Endothelial cell of umbilical vein (primary cell): ENCODE measurements around the gene RLN3.

ENCODE experiments used
- FOS ChIP-seq: IDR thresholded peaks from 2 replicates; pipeline ENCODE4 v1.6.1; 2011; ENCODE audit warnings: mild to moderate bottlenecking, low read length, moderate library complexity, borderline replicate concordance; ENCODE audit not compliant: insufficient read depth
- POLR2A ChIP-seq: IDR thresholded peaks from 2 replicates; pipeline ENCODE4 v1.6.1; 2012; ENCODE audit warnings: low read depth, mild to moderate bottlenecking, control low read depth, low read length
- POLR2AphosphoS5 ChIP-seq: IDR thresholded peaks from 2 replicates; pipeline ENCODE4 v1.6.1; 2012; ENCODE audit warnings: low read depth, mild to moderate bottlenecking, control low read depth, low read length, moderate library complexity; ENCODE audit not compliant: insufficient read depth
- TF ChIP-seq, protein P1 (sequence below), 2 donors: IDR thresholded peaks; 1 replicate in 1 of 2; 2 replicates in 1 of 2; pipeline ENCODE4 v1.5.1; 2011; ENCODE audit warnings: low read length in 2 of 2, mild to moderate bottlenecking in 2 of 2, moderate library complexity in 2 of 2, control low read depth in 1 of 2, inconsistent platforms in 1 of 2, low read depth in 1 of 2; ENCODE audit not compliant: insufficient read depth in 1 of 2; ENCODE audit errors: extremely low read depth in 1 of 2

DNA sequence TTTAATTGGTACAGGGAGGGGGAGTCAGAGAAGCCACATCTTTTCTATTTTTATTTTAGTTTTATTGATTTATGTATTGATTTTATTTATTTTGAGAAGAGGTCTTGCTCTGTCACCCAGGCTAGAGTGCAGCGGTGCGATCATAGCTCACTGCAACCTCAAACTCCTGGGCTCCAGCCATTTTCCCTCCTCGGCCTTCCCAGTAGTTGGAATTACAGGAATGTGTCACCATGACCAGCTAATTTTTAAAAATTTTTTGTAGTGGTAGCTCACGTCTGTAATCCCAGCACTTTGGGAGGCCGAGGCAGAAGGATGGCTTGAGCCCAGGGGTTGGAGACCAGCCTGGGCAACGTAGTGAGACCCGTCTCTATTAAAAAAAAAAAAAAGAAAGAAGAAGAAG, 7.8 kb downstream of the RLN3 start:
- TF ChIP-seq FOS, result no peak
- TF ChIP-seq, protein P1, sequence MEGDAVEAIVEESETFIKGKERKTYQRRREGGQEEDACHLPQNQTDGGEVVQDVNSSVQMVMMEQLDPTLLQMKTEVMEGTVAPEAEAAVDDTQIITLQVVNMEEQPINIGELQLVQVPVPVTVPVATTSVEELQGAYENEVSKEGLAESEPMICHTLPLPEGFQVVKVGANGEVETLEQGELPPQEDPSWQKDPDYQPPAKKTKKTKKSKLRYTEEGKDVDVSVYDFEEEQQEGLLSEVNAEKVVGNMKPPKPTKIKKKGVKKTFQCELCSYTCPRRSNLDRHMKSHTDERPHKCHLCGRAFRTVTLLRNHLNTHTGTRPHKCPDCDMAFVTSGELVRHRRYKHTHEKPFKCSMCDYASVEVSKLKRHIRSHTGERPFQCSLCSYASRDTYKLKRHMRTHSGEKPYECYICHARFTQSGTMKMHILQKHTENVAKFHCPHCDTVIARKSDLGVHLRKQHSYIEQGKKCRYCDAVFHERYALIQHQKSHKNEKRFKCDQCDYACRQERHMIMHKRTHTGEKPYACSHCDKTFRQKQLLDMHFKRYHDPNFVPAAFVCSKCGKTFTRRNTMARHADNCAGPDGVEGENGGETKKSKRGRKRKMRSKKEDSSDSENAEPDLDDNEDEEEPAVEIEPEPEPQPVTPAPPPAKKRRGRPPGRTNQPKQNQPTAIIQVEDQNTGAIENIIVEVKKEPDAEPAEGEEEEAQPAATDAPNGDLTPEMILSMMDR (IDR thresholded peaks at IDR 0.05; ENCODE audit: extremely low read depth in 1 of 2, insufficient read depth in 1 of 2, low read depth in 1 of 2, low read length in 2 of 2), result no peak
- no peak for TF ChIP-seq POLR2AphosphoS5
- TF ChIP-seq POLR2A, result no peak
